CD4-positive, alpha-beta T cell treated with Interferon gamma for 1 hour (primary cell): ENCODE data around the gene GAST.

Source experiments
- DNase-seq: peaks from one replicate; pipeline ENCODE4 v3.0.0-alpha.2; 2020

The GAST gene

GRCh38 chr17:41750862-41751261 is 38.7 kb downstream of the GAST start:
- DNase-seq = no peak

GRCh38 chr17:41751288-41751687 is 39.2 kb downstream of the GAST start:
- no peak for DNase-seq

GRCh38 chr17:41754066-41754465 is 41.9 kb downstream of the GAST start:
- no peak for DNase-seq

GRCh38 chr17:41758601-41759000 is 46.5 kb downstream of the GAST start:
- DNase-seq = no peak

GRCh38 chr17:41760878-41761277 is 48.7 kb downstream of the GAST start:
- DNase-seq = no peak

- no peak for DNase-seq
Measured at GRCh38 chr17:41762391-41762790, 50.3 kb downstream of the GAST start.

- no peak for DNase-seq
Measured at GRCh38 chr17:41762841-41763240, 50.7 kb downstream of the GAST start.

- DNase-seq = no peak
Measured at GRCh38 chr17:41763327-41763726, 51.2 kb downstream of the GAST start.
